ENCODE results near the gene MUC16.

GRCh38 chr19:9057505-9058258 is 47.5 kb upstream of the MUC16 start:
- TF ChIP-seq CTCF (conservative IDR thresholded peaks at IDR 0.05) (no peak), ZFX (IDR thresholded peaks at IDR 0.05) (no peak)
